ENCODE measurements around the gene TMEM61.

DNA sequence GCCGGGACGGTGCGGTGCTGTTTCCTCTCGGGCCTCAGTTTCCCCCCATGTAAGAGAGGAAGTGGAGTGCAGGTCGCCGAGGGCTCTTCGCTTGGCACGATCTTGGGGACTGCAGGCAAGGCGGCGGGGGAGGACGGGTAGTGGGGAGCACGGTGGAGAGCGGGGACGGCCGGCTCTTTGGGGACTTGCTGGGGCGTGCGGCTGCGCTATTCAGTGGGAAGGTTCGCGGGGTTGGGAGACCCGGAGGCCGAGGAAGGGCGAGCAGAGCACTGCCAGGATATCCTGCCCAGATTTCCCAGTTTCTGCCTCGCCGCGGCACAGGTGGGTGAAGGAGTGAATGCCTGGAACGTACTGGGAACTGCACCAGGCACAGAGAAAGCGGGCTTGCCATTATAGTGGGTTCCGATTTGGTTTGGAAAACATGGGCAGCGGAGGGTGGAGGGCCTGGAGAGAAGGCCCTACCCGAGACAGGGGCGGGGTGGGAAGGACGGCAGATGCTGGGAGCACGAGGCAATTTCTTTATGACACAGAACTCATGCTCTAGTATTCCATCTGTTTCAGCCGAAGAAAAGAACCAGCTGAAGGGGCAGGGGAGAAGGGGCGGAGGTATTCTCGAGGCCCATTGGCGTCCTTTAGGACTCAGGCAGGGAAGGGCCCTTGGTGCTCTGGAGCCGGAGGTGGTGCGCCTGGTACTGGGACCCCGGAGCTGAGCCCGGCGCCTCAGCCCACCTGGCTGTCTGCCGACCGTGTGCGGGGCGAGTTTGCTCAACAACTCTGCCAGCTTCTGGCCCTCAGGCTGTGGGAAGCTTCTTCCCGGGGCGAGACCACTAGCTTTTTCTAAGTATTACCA lies 59.9 kb downstream of the TMEM61 start:
- TF ChIP-seq, protein P1, sequence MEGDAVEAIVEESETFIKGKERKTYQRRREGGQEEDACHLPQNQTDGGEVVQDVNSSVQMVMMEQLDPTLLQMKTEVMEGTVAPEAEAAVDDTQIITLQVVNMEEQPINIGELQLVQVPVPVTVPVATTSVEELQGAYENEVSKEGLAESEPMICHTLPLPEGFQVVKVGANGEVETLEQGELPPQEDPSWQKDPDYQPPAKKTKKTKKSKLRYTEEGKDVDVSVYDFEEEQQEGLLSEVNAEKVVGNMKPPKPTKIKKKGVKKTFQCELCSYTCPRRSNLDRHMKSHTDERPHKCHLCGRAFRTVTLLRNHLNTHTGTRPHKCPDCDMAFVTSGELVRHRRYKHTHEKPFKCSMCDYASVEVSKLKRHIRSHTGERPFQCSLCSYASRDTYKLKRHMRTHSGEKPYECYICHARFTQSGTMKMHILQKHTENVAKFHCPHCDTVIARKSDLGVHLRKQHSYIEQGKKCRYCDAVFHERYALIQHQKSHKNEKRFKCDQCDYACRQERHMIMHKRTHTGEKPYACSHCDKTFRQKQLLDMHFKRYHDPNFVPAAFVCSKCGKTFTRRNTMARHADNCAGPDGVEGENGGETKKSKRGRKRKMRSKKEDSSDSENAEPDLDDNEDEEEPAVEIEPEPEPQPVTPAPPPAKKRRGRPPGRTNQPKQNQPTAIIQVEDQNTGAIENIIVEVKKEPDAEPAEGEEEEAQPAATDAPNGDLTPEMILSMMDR (conservative IDR thresholded peaks at IDR 0.05 in 1 of 2, IDR thresholded peaks at IDR 0.05 in 1 of 2; ENCODE audit: extremely low read depth in 1 of 2, insufficient read depth in 1 of 2, low read depth in 1 of 2, low read length in 2 of 2): no peak
- no peak for TF ChIP-seq EZH2 (IDR thresholded peaks at IDR 0.05; ENCODE audit: borderline replicate concordance, low read length)
